Keratinocyte (primary cell): Measurements from ENCODE around the gene TTLL4. TPM values are rescaled to one million over a fixed set of nuclear protein-coding genes. Genes with fewer than 3 reads are reported as not detected.

Experiments
- DNase-seq: peaks from one replicate; pipeline ENCODE4 v3.0.0-alpha.2; 2011; ENCODE audit warnings: low read depth, missing footprints, low spot score
- FAIRE-seq: peaks from 2 replicates; lab custom pipeline; 2011; peaks lifted over from hg19 to GRCh38; lab: Jason Lieb, UNC
- H2AFZ ChIP-seq: 2 replicates; pipeline ENCODE4 v1.6.0; 2012; ENCODE audit warnings: low read length, control low read depth, inconsistent platforms; ENCODE audit not compliant: control insufficient read depth
- H3K27ac ChIP-seq: 2 replicates; pipeline ENCODE4 v1.5.1; 2011; ENCODE audit warnings: low read length; ENCODE audit not compliant: control insufficient read depth, insufficient read depth
- H3K27me3 ChIP-seq: 3 replicates; pipeline ENCODE4 v1.6.0; 2011; ENCODE audit warnings: low read length; ENCODE audit not compliant: control insufficient read depth, insufficient read depth; ENCODE audit errors: extremely low read depth
- H3K36me3 ChIP-seq, 2 experiments: 2 replicates in 1 of 2; 3 replicates in 1 of 2; pipeline ENCODE4 v1.5.1; 2011; ENCODE audit warnings: low read length in 2 of 2, mild to moderate bottlenecking in 1 of 2; ENCODE audit not compliant: control insufficient read depth in 2 of 2, insufficient read depth in 2 of 2; ENCODE audit errors: extremely low read depth in 1 of 2
- H3K4me1 ChIP-seq: 3 replicates; pipeline ENCODE4 v1.5.1; 2011; ENCODE audit warnings: low read length; ENCODE audit not compliant: control insufficient read depth, insufficient read depth; ENCODE audit errors: extremely low read depth
- H3K4me2 ChIP-seq: 3 replicates; pipeline ENCODE4 v1.6.0; 2011; ENCODE audit warnings: low read depth, low read length; ENCODE audit not compliant: control insufficient read depth, insufficient read depth; ENCODE audit errors: extremely low read depth
- H3K4me3 ChIP-seq, 3 experiments: fragments of 200-600 bp in 1 of 3; sonication (generic) in 1 of 3; 2 replicates in 2 of 3; 3 replicates in 1 of 3; pipeline ENCODE4 v1.5.1; 2011 to 2016; ENCODE audit warnings: low read length in 3 of 3, mild to moderate bottlenecking in 3 of 3, control low read depth in 2 of 3, inconsistent platforms in 1 of 3, low read depth in 1 of 3, mixed read lengths in 1 of 3, mixed run types in 1 of 3, moderate library complexity in 1 of 3; ENCODE audit not compliant: control insufficient read depth in 2 of 3, insufficient read depth in 2 of 3; ENCODE audit errors: extremely low read depth in 1 of 3
- H3K79me2 ChIP-seq: 2 replicates; pipeline ENCODE4 v1.6.0; 2012; ENCODE audit warnings: low read length; ENCODE audit not compliant: control insufficient read depth, insufficient read depth
- H3K9ac ChIP-seq: 3 replicates; pipeline ENCODE4 v1.6.0; 2011; ENCODE audit warnings: low read length; ENCODE audit not compliant: control insufficient read depth, insufficient read depth; ENCODE audit errors: extremely low read depth
- H3K9me1 ChIP-seq: 3 replicates; pipeline ENCODE4 v1.6.0; 2011; ENCODE audit warnings: low read length; ENCODE audit not compliant: control insufficient read depth, insufficient read depth; ENCODE audit errors: extremely low read depth
- H3K9me3 ChIP-seq: 2 replicates; pipeline ENCODE4 v1.5.1; 2012; ENCODE audit warnings: low read depth, low read length; ENCODE audit not compliant: control insufficient read depth
- H4K20me1 ChIP-seq: 3 replicates; pipeline ENCODE4 v1.6.0; 2011; ENCODE audit warnings: low read length; ENCODE audit not compliant: control insufficient read depth, insufficient read depth; ENCODE audit errors: extremely low read depth
- CTCF ChIP-seq, 3 experiments: IDR thresholded peaks in 1 of 3; conservative IDR thresholded peaks in 1 of 3; optimal IDR thresholded peaks in 1 of 3; 2 replicates in 2 of 3; 3 replicates in 1 of 3; pipeline versions ENCODE3 to v1.5.1; 2011; ENCODE audit warnings: low read length in 3 of 3, mild to moderate bottlenecking in 3 of 3, moderate library complexity in 2 of 3, control low read depth in 1 of 3, inconsistent platforms in 1 of 3; ENCODE audit not compliant: insufficient read depth in 2 of 3; ENCODE audit errors: extremely low read depth in 1 of 3
- EZH2 ChIP-seq: IDR thresholded peaks from one replicate; pipeline ENCODE4 v1.6.1; 2012; ENCODE audit warnings: inconsistent platforms, mild to moderate bottlenecking, low read length, moderate library complexity
- dilution Hi-C: fragments of 300-500 bp; cut with MboI; formaldehyde crosslinking; loops from one replicate; pipeline ENCODE4 v1.7.0; 2020; ENCODE audit warnings: low sequenced_read_pairs; ENCODE audit not compliant: extremely low pct_ligation_motif_present
- polyA plus RNA-seq, 5 experiments: library from polyadenylated mRNA; depleted of rRNA in 3 of 5; stranded (reverse) in 3 of 5; stranded (forward) in 1 of 5; unstranded in 1 of 5; fragments of >200 nt; gene quantifications; 1 replicate in 1 of 5; 2 replicates in 3 of 5; 3 replicates in 1 of 5; pipeline versions ENCODE4 v1.2.1 to v1.2.3, GENCODE V29; 2011 to 2012; ENCODE audit warnings: missing spikeins in 2 of 5, low read depth in 1 of 5, low replicate concordance in 1 of 5

TTLL4 gene
- polyA plus RNA-seq, 1 donor (not counting 4 experiments of a cell fraction or from before 2014, with no cell fraction given) = 20.1 TPM

GRCh38 chr2:218662377-218662776 lies 48.3 kb upstream of the TTLL4 start:
- H3K79me2 ChIP-seq = peaks cover 33% of the 10 kb centered on the region
- peaks cover 2% of the 10 kb centered on the region for H4K20me1 ChIP-seq
- no peaks in the 10 kb centered on the region for H3K9me3 ChIP-seq
- H3K27ac ChIP-seq = no peak overlapping the region
- TF ChIP-seq EZH2 = no peak
- TF ChIP-seq CTCF (optimal IDR thresholded peaks at IDR 0.05 in 1 of 3, IDR thresholded peaks at IDR 0.05 in 1 of 3, conservative IDR thresholded peaks at IDR 0.05 in 1 of 3; ENCODE audit: extremely low read depth in 1 of 3, insufficient read depth in 2 of 3, low read length in 3 of 3) = no peak
- no peaks in the 10 kb centered on the region for H3K9me1 ChIP-seq
- H3K9ac ChIP-seq = no peak overlapping the region
- DNase-seq (no peak), FAIRE-seq (no peak)
- dilution Hi-C loops = no loop called here
- no peak overlapping the region for H3K4me2 ChIP-seq
- peaks cover 11% of the 10 kb centered on the region for H3K4me1 ChIP-seq
- H3K27me3 ChIP-seq = no peaks in the 10 kb centered on the region
- H3K4me3 ChIP-seq = no peak overlapping the region
- no peak overlapping the region for H2AFZ ChIP-seq
- H3K36me3 ChIP-seq = peaks cover 36 to 41% of the 10 kb centered on the region in 2 experiments

- no peak overlapping the region for H3K27ac ChIP-seq
- H4K20me1 ChIP-seq = peaks cover 2% of the 10 kb centered on the region
- H3K9me3 ChIP-seq = no peaks in the 10 kb centered on the region
- H3K36me3 ChIP-seq = peaks cover 37 to 43% of the 10 kb centered on the region in 2 experiments
- H3K79me2 ChIP-seq = peaks cover 30% of the 10 kb centered on the region
- no peak overlapping the region for H3K4me2 ChIP-seq
- TF ChIP-seq EZH2 (no peak), CTCF (optimal IDR thresholded peaks at IDR 0.05 in 1 of 3, IDR thresholded peaks at IDR 0.05 in 1 of 3, conservative IDR thresholded peaks at IDR 0.05 in 1 of 3; ENCODE audit: extremely low read depth in 1 of 3, insufficient read depth in 2 of 3, low read length in 3 of 3) (no peak)
- FAIRE-seq (no peak), DNase-seq (no peak)
- no peaks in the 10 kb centered on the region for H3K9me1 ChIP-seq
- H3K9ac ChIP-seq = no peak overlapping the region
- no peak overlapping the region for H2AFZ ChIP-seq
- peaks cover 11% of the 10 kb centered on the region for H3K4me1 ChIP-seq
- H3K4me3 ChIP-seq = no peak overlapping the region
- dilution Hi-C loops = no loop called here
- no peaks in the 10 kb centered on the region for H3K27me3 ChIP-seq
Observed at GRCh38 chr2:218662827-218663226, 47.8 kb upstream of the TTLL4 start.
